B cell (primary cell): Measurements from ENCODE around the gene NECAB2.

Source experiments
- EZH2 ChIP-seq: IDR thresholded peaks from 2 replicates; pipeline ENCODE4 v1.6.1; 2012; ENCODE audit warnings: borderline replicate concordance, low read depth, mild to moderate bottlenecking, moderate library complexity, low read length; ENCODE audit not compliant: insufficient read depth, poor library complexity, severe bottlenecking
- TF ChIP-seq, protein P1 (sequence below): fragments of 200-600 bp; IDR thresholded peaks from one replicate; pipeline ENCODE4 v1.8.0; 2022; ENCODE audit warnings: antibody characterized with exemption, mild to moderate bottlenecking

DNA sequence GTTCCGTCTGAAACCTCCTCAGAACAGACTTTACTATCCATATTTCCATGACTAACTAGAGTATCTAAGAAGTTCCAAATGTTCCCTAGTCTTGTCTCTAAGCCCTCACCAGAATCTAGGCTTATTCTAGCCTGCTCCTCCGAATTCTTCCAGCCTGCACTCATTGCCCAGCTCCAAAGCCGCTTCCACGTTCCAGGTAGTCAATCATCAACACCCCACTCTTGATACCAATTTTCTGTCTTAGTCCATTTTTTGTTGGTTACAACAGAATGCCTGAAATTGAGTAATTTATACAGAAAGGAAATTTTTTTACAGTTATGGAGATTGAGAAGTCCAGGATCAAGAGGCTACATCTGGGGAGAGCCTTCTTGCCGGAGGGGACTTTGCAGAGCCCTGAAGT lies 53.4 kb downstream of the NECAB2 start:
- TF ChIP-seq, protein P1, sequence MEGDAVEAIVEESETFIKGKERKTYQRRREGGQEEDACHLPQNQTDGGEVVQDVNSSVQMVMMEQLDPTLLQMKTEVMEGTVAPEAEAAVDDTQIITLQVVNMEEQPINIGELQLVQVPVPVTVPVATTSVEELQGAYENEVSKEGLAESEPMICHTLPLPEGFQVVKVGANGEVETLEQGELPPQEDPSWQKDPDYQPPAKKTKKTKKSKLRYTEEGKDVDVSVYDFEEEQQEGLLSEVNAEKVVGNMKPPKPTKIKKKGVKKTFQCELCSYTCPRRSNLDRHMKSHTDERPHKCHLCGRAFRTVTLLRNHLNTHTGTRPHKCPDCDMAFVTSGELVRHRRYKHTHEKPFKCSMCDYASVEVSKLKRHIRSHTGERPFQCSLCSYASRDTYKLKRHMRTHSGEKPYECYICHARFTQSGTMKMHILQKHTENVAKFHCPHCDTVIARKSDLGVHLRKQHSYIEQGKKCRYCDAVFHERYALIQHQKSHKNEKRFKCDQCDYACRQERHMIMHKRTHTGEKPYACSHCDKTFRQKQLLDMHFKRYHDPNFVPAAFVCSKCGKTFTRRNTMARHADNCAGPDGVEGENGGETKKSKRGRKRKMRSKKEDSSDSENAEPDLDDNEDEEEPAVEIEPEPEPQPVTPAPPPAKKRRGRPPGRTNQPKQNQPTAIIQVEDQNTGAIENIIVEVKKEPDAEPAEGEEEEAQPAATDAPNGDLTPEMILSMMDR, result no peak
- no peak for TF ChIP-seq EZH2
